Dedifferentiated amniotic fluid mesenchymal stem cell (primary cell): ENCODE measurements around the gene ALKBH4.
"Not testable (repeated sequence)": the region's sequence is repeated elsewhere in the genome, so short reads cannot be mapped to it uniquely, and the experiment has no call there.

Experiments
- DNase-seq: peaks from one replicate; pipeline ENCODE4 v3.0.0-alpha.2; 2016; ENCODE audit errors: extremely low spot score

ALKBH4 gene

GRCh38 chr7:102429141-102429899 is 35.3 kb downstream of the ALKBH4 start:
- DNase-seq: no peak

GRCh38 chr7:102427019-102427405 is 37.7 kb downstream of the ALKBH4 start:
- DNase-seq: no peak

GRCh38 chr7:102426268-102427018 is 38.2 kb downstream of the ALKBH4 start:
- DNase-seq: no peak

DNA sequence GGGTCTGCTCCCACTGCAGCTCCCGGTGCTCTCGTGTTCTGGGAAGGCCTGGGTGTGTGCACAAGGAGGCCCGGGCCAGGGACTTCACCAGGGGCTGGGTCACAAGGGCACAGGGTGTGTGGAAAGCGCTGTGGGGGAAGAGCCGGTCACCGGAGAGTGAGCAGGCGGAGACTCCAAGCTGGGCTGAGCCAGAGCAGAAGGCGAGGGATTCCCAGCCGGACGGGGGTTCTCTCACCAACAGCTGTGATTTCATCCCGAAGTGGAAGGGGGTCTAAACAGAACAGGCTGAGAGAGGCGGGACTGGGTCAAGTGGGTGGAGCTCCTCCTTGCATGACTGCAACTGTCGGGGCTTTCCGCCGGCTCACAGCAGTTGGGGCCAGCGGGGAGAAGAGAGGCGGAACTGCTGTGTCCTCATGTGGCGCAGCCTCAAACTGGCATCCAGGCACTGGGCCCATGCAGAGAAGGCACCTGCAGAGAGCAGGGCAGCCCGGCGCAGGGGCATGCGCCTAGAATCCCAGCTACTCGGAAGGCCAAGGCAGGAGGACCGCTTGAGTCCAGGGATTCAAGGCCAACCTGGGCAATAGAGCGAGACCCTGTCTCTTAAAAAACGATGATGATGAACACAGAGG is 38.9 kb downstream of the ALKBH4 start:
- DNase-seq: no peak

DNA sequence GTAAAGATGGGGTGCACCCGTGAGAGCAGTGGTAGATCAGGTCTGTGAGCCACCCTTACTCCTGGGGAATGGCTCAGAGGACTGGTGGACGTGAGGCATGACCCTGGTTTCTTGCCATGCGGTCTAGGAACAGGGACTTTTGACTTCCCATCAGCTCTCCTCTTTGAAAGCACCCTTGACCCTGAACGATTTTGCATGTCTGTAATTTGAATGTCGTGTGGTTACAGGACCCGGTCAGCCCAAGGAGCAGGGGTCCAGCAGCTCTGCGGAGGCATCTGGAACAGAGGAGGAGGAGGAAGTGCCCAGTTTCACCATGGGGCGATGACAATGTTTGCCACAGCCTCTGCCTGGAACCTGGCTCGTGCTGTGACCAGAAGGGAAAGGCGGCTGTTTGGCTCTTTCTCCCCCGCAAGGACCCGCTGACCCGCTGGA is 39.9 kb downstream of the ALKBH4 start:
- no peak for DNase-seq

- DNase-seq: no peak
Measured at GRCh38 chr7:102424129-102424551, 40.5 kb downstream of the ALKBH4 start.

GRCh38 chr7:102421706-102422240 is 42.9 kb downstream of the ALKBH4 start:
- no peak for DNase-seq

GRCh38 chr7:102418592-102418991 is 46.1 kb downstream of the ALKBH4 start:
- DNase-seq: no peak

GRCh38 chr7:102417105-102417504 is 47.6 kb downstream of the ALKBH4 start:
- no peak for DNase-seq

- no peak for DNase-seq
Measured at GRCh38 chr7:102416406-102416805, 48.3 kb downstream of the ALKBH4 start.

- no peak for DNase-seq
Measured at GRCh38 chr7:102415685-102416225, 48.9 kb downstream of the ALKBH4 start.

GRCh38 chr7:102413611-102414010 is 51.1 kb downstream of the ALKBH4 start:
- no peak for DNase-seq

GRCh38 chr7:102413091-102413490 is 51.6 kb downstream of the ALKBH4 start:
- DNase-seq: no peak

- DNase-seq: no peak
Measured at GRCh38 chr7:102412548-102412947, 52.1 kb downstream of the ALKBH4 start.

GRCh38 chr7:102410918-102411317 is 53.7 kb downstream of the ALKBH4 start:
- no peak for DNase-seq

GRCh38 chr7:102410123-102410522 is 54.5 kb downstream of the ALKBH4 start:
- DNase-seq: no peak

DNA sequence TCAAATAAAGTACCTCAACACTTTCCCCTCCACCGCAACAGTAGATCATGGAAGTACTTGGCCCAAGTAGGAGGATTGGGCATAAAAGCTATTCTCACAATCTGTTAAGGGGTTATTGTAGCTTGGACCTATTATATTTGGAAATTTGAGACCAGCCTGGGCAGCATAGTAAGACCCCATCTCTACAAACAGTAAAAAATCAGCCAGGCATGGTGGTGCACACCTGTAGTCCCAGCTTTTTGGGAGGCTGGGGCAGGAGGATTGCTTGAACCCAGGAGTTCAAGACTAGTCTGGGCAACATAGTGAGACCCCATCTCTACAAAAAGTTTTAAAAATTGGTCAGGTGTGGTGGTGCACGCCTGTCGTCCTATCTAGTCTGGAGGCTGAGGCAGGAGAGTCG is 55.3 kb downstream of the ALKBH4 start:
- DNase-seq: no peak

DNA sequence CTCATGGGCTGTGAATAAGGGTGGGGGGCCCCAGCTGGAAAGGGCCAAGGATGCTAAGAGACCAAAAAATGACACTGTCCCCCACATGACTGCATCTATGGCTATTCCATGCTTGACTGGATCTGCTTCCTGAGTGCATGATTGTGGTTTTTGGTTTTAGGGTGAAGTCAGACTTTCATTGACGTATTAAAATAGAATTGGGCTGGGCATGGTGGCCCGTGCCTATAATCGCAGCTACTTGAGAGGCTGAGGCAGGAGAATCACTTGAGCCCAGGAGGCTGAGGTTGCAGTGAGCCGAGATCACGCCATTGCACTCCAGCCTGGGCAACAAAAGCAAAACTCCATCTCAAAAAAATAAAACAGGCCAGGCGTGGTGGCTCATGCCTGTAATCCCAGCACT is 56.1 kb downstream of the ALKBH4 start:
- DNase-seq: not testable (repeated sequence)

DNA sequence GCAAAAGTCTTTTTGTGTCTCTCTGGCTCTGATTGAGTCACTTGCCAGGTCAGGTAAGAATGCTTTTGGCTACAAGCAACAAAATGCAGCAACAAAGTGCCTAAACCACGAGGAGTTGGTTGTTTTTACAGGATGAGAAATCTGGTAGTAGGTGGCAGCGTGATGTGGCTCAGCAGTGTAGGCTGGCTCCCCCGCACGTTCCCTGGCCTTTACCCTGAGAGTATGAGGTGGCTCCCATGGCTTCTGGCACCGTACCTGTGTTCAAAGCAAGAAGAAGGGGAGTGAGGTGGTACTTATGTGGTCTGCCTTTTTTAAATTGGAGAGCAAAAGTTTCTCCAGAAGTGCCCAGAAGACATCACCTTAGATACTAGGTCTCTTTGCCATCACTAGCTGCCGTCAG is 56.8 kb downstream of the ALKBH4 start:
- DNase-seq: no peak
